ENCODE data around the gene DDI2.
"Not testable (repeated sequence)": the region's sequence is repeated elsewhere in the genome, so short reads cannot be mapped to it uniquely, and the experiment has no call there.

DDI2 gene

GRCh38 chr1:15678578-15678977 lies 61.3 kb downstream of the DDI2 start:
- peak; percentile 74 for DNase-seq (ENCODE audit: low spot score)

- DNase-seq (ENCODE audit: low spot score) = no peak
Observed at GRCh38 chr1:15680131-15680530, 62.9 kb downstream of the DDI2 start.

GRCh38 chr1:15680561-15681348 lies 63.5 kb downstream of the DDI2 start:
- peak; percentile 22 for DNase-seq (ENCODE audit: low spot score)

DNA sequence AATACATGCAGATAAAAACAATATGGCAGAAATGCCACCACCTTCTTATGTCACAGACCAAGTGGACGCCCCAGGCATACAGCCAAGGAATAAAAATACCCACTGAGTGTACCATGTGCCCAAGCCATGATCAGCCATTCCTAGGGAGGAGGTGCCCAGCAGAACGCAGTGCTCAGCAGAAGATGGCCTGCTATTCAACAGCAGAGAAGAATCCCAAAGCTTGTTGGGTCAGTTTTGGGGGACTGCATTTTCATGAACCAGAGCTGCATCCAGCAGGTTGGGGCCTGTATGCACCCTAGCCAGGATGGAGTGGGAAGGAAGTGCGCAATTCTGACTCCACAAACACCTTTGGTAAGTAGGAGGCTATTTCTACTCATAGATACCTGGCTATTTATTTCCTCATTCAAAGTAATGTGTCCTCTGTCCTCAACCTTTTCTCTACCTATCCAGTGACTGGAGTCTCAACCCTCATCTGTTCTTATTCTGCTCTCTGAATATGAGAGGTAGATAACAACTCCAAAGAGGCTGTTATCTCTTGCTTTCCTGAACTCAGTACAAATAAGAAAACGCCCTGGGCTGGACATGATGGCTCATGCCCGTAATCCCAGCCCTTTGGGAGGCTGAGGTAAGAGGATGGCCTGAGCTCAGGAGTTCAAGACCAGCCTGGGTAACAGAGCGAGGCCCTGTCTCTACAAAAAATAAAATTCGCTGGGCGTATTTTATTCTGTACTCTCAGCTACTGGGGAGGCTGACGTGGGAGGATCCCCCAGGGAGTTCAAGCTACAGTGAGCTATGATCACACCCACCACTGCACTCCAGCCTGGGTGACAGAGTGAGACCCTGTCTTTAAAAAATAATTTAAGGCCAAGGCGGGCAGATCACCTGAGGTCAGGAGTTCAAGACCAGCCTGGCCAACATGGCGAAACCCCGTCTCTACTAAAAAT lies 64.4 kb downstream of the DDI2 start:
- DNase-seq (ENCODE audit: low spot score) = no peak

DNA sequence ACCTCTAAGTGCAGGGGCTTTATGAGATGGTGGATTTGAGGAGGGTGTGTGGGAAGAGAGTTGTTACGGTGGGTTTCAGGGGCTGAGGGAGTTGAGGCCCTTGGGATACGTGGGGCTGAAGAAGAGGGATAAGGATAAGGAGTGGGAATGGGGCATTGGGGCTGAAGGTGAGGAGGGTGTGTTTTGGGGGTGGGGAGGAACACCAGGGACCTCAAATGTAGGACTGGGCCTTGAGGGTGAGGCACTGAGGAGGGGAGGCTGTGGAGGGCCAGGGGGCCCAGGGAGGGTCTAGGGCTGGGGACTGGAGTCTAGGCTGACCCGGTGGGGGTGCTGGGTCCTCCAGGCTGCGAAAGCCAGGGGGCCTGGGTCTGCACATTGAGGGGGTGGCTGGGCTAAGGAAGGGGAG lies 65.7 kb downstream of the DDI2 start:
- DNase-seq (ENCODE audit: low spot score) = no peak

- no peak for DNase-seq (ENCODE audit: low spot score)
Observed at GRCh38 chr1:15683345-15684039, 66.2 kb downstream of the DDI2 start.

DNA sequence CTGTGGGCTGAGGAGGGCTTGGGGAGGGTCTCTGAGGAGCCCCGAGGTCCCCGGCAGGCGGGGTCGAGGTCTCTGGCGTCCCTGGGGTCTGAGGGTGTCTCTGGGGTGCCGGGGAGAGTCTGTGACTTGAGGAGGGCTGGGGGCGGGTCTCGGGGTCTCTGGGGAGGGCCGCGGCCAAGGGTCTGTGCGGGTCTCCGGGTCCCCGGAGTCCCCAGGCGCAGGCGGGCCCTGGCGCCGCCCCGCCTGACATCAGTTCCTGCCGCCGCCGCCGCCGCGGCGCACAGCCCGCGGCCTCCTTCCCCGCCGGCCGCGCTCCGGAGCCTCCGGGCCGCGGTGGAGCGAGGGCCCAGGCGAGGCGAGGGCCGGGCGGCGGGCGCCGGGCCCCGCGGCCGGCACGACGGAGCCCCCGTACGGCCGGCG lies 66.8 kb downstream of the DDI2 start, which contains the start of gene PLEKHM2:
PLEKHM2 (plus strand) TSS at position 279 of the 420 bp plus-strand sequence. CDS start 239 bp downstream, outside the sequence.
- peak; percentile 38 for DNase-seq (ENCODE audit: low spot score)

- no peak for DNase-seq (ENCODE audit: low spot score)
Observed at GRCh38 chr1:15684468-15685291, 67.4 kb downstream of the DDI2 start.

GRCh38 chr1:15685820-15686219 lies 68.6 kb downstream of the DDI2 start:
- no peak for DNase-seq (ENCODE audit: low spot score)

DNA sequence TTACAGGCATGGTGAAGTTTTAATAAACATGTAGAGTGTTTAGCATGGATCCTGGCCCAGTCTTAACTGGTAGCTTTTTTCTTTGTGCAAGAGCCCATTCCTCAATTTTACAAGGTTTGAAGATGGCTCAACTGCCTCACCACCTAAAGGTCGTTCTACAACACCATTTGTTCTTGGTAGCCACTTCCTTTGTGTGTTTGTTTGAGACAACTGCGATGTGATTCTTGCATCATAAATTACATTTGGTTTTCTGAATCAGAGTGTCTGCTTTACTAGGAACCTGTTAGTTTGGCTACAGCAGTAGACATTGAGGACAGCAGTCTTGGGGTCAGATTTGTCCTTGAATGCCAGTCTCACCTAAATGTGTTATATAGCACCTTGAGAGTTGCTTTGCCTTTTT lies 70.2 kb downstream of the DDI2 start:
- DNase-seq (ENCODE audit: low spot score) = no peak

DNA sequence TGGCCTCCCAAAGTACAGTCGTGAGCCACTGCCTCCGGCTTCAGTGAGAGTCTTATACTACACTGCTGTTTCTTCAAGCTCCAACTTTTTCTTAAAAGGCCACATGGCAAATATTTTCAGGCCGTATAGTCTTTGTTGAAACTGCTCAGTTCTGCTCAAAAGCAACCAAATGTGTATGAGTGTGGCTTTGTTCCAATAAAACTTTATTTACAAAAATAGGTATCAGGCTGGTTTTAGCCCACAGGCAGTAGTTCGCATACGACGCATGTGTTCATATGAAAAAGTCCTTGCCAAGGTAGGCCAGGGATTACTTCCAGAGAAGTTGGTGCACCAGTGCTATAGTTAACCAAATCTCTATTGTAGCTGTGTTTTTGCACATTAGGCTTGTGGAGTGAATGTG lies 73.1 kb downstream of the DDI2 start:
- DNase-seq (ENCODE audit: low spot score) = no peak

DNA sequence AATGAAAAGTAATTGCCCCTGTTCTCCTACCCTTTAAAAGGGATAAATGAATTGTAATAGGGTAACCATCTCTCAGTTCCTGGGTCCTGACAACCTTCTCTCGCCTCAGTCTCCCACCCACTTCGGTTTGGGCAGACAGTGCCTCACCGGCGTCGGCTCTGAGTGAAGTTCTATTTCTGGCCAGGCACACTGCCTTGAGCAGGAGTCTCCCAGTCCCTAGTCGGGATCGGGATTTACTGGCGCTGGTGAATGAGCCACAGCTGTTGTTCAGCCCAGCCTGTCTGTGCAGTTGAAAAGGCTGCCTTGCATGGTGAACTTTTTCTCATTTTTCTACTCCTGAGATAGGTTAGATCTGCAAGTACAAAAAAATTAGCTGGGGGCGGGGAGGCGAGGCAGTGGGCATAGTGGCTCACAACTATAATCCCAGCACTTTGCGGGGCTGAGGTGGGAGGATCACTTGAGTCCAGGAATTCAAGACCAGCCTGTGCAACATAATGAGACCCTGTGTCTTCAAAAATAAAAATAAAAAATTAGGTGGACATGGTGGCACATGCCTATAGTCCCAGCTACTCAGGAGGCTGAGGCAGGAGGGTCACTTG lies 74.3 kb downstream of the DDI2 start:
- DNase-seq (ENCODE audit: low spot score) = no peak

DNA sequence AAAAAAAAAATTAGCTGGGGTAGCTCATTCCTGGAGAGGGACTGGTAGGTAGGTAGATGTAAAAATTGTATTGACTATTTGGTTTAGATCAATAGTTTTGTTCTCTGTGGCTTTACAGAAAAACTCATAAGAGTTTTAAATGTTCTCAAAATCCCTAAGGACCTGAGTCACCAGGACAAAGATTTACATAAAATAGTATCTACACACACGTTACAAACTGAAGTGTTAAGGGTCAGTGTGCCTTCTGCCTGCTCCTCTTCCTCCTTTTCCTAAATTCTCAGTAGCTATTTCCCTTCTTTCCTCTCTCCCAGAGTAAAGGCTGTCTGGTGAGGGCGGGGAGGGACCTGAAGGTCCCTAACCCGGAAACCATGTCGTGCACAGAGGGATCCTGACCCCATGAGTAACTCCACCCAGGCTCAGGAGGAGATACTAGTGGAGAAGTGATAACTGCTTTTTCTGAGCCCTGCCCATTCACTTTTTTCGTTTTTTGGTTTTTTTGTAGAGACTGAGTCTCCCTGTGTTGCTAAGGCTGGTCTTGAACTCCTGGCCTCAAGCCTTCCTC lies 74.9 kb downstream of the DDI2 start:
- DNase-seq (ENCODE audit: low spot score) = no peak

DNA sequence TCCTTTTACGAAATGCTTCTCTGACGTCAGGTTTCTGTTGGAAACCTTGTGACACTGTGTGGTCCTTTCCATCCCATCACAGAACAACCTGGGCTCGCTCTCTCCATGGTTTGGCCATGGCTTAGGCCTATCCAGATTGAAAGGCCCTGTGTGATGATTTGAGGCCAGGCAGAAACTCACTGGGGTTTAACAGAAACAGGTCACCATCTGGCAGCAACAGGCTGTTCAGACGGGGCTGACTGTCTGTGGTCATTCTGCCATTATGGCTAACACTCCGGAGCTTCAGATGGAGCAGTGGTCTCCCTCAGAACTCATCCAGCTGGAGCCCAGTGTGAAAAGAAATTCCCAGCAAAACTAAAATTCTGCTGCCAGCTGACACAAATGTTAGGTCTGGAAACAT lies 76.1 kb downstream of the DDI2 start:
- no peak for DNase-seq (ENCODE audit: low spot score)

DNA sequence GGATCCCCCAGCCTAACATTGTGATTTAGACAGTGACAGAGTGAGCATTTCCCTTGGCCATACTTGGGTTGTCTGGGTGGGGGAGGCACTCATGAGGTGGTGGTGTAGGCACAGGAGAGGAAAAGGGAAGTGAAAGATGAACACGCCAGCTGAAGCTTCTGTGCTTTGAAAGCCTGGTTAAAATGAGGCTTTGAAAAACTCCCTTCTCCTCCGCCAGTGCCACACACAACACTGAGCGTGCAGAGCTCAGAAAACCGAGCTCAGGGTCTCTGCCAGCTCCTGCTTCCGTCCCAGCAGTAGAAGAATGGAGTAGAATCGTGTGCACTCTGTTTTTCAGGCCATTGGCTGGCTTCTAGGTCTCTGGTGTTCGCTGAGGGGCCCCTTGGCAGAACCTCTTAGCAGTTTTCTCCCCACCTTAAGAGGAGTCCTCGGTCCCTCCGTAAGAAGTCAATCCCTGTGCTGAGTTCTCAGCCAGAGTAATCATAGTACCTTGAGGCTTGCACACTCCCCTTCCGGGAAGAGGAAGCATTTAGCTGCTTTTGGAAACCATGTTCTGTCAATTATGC lies 79.8 kb downstream of the DDI2 start:
- DNase-seq (ENCODE audit: low spot score) = no peak

- no peak for DNase-seq (ENCODE audit: low spot score)
Observed at GRCh38 chr1:15698201-15698600, 80.9 kb downstream of the DDI2 start.

GRCh38 chr1:15699321-15699720 lies 82.1 kb downstream of the DDI2 start:
- not testable (repeated sequence) for DNase-seq (ENCODE audit: low spot score)

GRCh38 chr1:15700508-15700907 lies 83.2 kb downstream of the DDI2 start:
- DNase-seq (ENCODE audit: low spot score) = no peak

GRCh38 chr1:15701784-15702183 lies 84.5 kb downstream of the DDI2 start:
- DNase-seq (ENCODE audit: low spot score) = no peak
